ENCODE results near the gene UTP20.

UTP20 gene

GRCh38 chr12:101277443-101277842 is 2.5 kb upstream of the UTP20 start:
- H3K9me3 ChIP-seq (ENCODE audit: control insufficient read depth, low read depth, low read length): no peaks in the 10 kb centered on the region
- no peaks in the 10 kb centered on the region for H3K4me1 ChIP-seq (ENCODE audit: control insufficient read depth, low read depth, low read length)
- peaks cover 7% of the 10 kb centered on the region for H3K36me3 ChIP-seq (ENCODE audit: control insufficient read depth, low read depth, low read length)
- H3K4me3 ChIP-seq (ENCODE audit: low read length): no peak overlapping the region
- no peak overlapping the region for H3K27ac ChIP-seq (ENCODE audit: low read length)
- no peaks in the 10 kb centered on the region for H3K27me3 ChIP-seq (ENCODE audit: control insufficient read depth, insufficient read depth, low read length)
- no peak overlapping the region for H3K9ac ChIP-seq (ENCODE audit: low read length)

- H3K36me3 ChIP-seq (ENCODE audit: control insufficient read depth, low read depth, low read length): peaks cover 73% of the 10 kb centered on the region
- H3K27me3 ChIP-seq (ENCODE audit: control insufficient read depth, insufficient read depth, low read length): no peaks in the 10 kb centered on the region
- H3K9ac ChIP-seq (ENCODE audit: low read length): no peak overlapping the region
- no peak overlapping the region for H3K27ac ChIP-seq (ENCODE audit: low read length)
- H3K4me1 ChIP-seq (ENCODE audit: control insufficient read depth, low read depth, low read length): no peaks in the 10 kb centered on the region
- H3K4me3 ChIP-seq (ENCODE audit: low read length): no peak overlapping the region
- no peaks in the 10 kb centered on the region for H3K9me3 ChIP-seq (ENCODE audit: control insufficient read depth, low read depth, low read length)
Observed at GRCh38 chr12:101287357-101287756, 7.5 kb downstream of the UTP20 start.

- Histone ChIP-seq H3K4me1 (ENCODE audit: control insufficient read depth, low read depth, low read length) (no peaks in the 10 kb centered on the region), H3K4me3 (ENCODE audit: low read length) (no peak overlapping the region), H3K27ac (ENCODE audit: low read length) (no peak overlapping the region), H3K9ac (ENCODE audit: low read length) (no peak overlapping the region), H3K36me3 (ENCODE audit: control insufficient read depth, low read depth, low read length) (peaks cover 72% of the 10 kb centered on the region), H3K9me3 (ENCODE audit: control insufficient read depth, low read depth, low read length) (no peaks in the 10 kb centered on the region), H3K27me3 (ENCODE audit: control insufficient read depth, insufficient read depth, low read length) (no peaks in the 10 kb centered on the region)
Observed at GRCh38 chr12:101297661-101298060, 17.8 kb downstream of the UTP20 start.

- no peak overlapping the region for H3K4me3 ChIP-seq (ENCODE audit: low read length)
- H3K9me3 ChIP-seq (ENCODE audit: control insufficient read depth, low read depth, low read length): no peaks in the 10 kb centered on the region
- H3K9ac ChIP-seq (ENCODE audit: low read length): no peak overlapping the region
- peaks cover 71% of the 10 kb centered on the region for H3K36me3 ChIP-seq (ENCODE audit: control insufficient read depth, low read depth, low read length)
- no peaks in the 10 kb centered on the region for H3K27me3 ChIP-seq (ENCODE audit: control insufficient read depth, insufficient read depth, low read length)
- no peaks in the 10 kb centered on the region for H3K4me1 ChIP-seq (ENCODE audit: control insufficient read depth, low read depth, low read length)
- no peak overlapping the region for H3K27ac ChIP-seq (ENCODE audit: low read length)
Observed at GRCh38 chr12:101298426-101298825, 18.5 kb downstream of the UTP20 start.

GRCh38 chr12:101299346-101299745 is 19.4 kb downstream of the UTP20 start:
- Histone ChIP-seq H3K27ac (ENCODE audit: low read length) (no peak overlapping the region), H3K4me3 (ENCODE audit: low read length) (no peak overlapping the region)

GRCh38 chr12:101299931-101300330 is 20.0 kb downstream of the UTP20 start:
- Histone ChIP-seq H3K4me3 (ENCODE audit: low read length) (no peak overlapping the region), H3K9ac (ENCODE audit: low read length) (no peak overlapping the region), H3K4me1 (ENCODE audit: control insufficient read depth, low read depth, low read length) (no peaks in the 10 kb centered on the region), H3K27me3 (ENCODE audit: control insufficient read depth, insufficient read depth, low read length) (no peaks in the 10 kb centered on the region), H3K36me3 (ENCODE audit: control insufficient read depth, low read depth, low read length) (peaks cover 74% of the 10 kb centered on the region), H3K9me3 (ENCODE audit: control insufficient read depth, low read depth, low read length) (no peaks in the 10 kb centered on the region), H3K27ac (ENCODE audit: low read length) (no peak overlapping the region)

More at GRCh38 chr12:101299346-101299745, 19.4 kb downstream of the UTP20 start:
- peaks cover 75% of the 10 kb centered on the region for H3K36me3 ChIP-seq (ENCODE audit: control insufficient read depth, low read depth, low read length)
- no peaks in the 10 kb centered on the region for H3K9me3 ChIP-seq (ENCODE audit: control insufficient read depth, low read depth, low read length)
- no peaks in the 10 kb centered on the region for H3K27me3 ChIP-seq (ENCODE audit: control insufficient read depth, insufficient read depth, low read length)
- H3K9ac ChIP-seq (ENCODE audit: low read length): no peak overlapping the region
- H3K4me1 ChIP-seq (ENCODE audit: control insufficient read depth, low read depth, low read length): no peaks in the 10 kb centered on the region

GRCh38 chr12:101302741-101303140 is 22.8 kb downstream of the UTP20 start:
- Histone ChIP-seq H3K4me1 (ENCODE audit: control insufficient read depth, low read depth, low read length) (no peaks in the 10 kb centered on the region), H3K36me3 (ENCODE audit: control insufficient read depth, low read depth, low read length) (peaks cover 78% of the 10 kb centered on the region), H3K27me3 (ENCODE audit: control insufficient read depth, insufficient read depth, low read length) (no peaks in the 10 kb centered on the region), H3K9me3 (ENCODE audit: control insufficient read depth, low read depth, low read length) (no peaks in the 10 kb centered on the region), H3K9ac (ENCODE audit: low read length) (no peak overlapping the region), H3K27ac (ENCODE audit: low read length) (no peak overlapping the region), H3K4me3 (ENCODE audit: low read length) (no peak overlapping the region)

GRCh38 chr12:101305226-101305779 is 25.4 kb downstream of the UTP20 start:
- Histone ChIP-seq H3K9me3 (ENCODE audit: control insufficient read depth, low read depth, low read length) (no peaks in the 10 kb centered on the region), H3K36me3 (ENCODE audit: control insufficient read depth, low read depth, low read length) (peaks cover 75% of the 10 kb centered on the region), H3K4me1 (ENCODE audit: control insufficient read depth, low read depth, low read length) (no peaks in the 10 kb centered on the region), H3K27ac (ENCODE audit: low read length) (no peak overlapping the region), H3K27me3 (ENCODE audit: control insufficient read depth, insufficient read depth, low read length) (no peaks in the 10 kb centered on the region), H3K4me3 (ENCODE audit: low read length) (no peak overlapping the region), H3K9ac (ENCODE audit: low read length) (no peak overlapping the region)

GRCh38 chr12:101305794-101306193 is 25.9 kb downstream of the UTP20 start:
- Histone ChIP-seq H3K9ac (ENCODE audit: low read length) (no peak overlapping the region), H3K27me3 (ENCODE audit: control insufficient read depth, insufficient read depth, low read length) (no peaks in the 10 kb centered on the region), H3K27ac (ENCODE audit: low read length) (no peak overlapping the region), H3K4me1 (ENCODE audit: control insufficient read depth, low read depth, low read length) (no peaks in the 10 kb centered on the region), H3K36me3 (ENCODE audit: control insufficient read depth, low read depth, low read length) (peaks cover 76% of the 10 kb centered on the region), H3K4me3 (ENCODE audit: low read length) (no peak overlapping the region), H3K9me3 (ENCODE audit: control insufficient read depth, low read depth, low read length) (no peaks in the 10 kb centered on the region)

- H3K9ac ChIP-seq (ENCODE audit: low read length): no peak overlapping the region
- no peak overlapping the region for H3K27ac ChIP-seq (ENCODE audit: low read length)
- H3K4me3 ChIP-seq (ENCODE audit: low read length): no peak overlapping the region
- peaks cover 69% of the 10 kb centered on the region for H3K36me3 ChIP-seq (ENCODE audit: control insufficient read depth, low read depth, low read length)
- no peaks in the 10 kb centered on the region for H3K9me3 ChIP-seq (ENCODE audit: control insufficient read depth, low read depth, low read length)
- H3K27me3 ChIP-seq (ENCODE audit: control insufficient read depth, insufficient read depth, low read length): no peaks in the 10 kb centered on the region
- no peaks in the 10 kb centered on the region for H3K4me1 ChIP-seq (ENCODE audit: control insufficient read depth, low read depth, low read length)
Observed at GRCh38 chr12:101322480-101322879, 42.6 kb downstream of the UTP20 start.

- Histone ChIP-seq H3K4me1 (ENCODE audit: control insufficient read depth, low read depth, low read length) (no peaks in the 10 kb centered on the region), H3K27ac (ENCODE audit: low read length) (no peak overlapping the region), H3K27me3 (ENCODE audit: control insufficient read depth, insufficient read depth, low read length) (no peaks in the 10 kb centered on the region), H3K9ac (ENCODE audit: low read length) (no peak overlapping the region), H3K9me3 (ENCODE audit: control insufficient read depth, low read depth, low read length) (no peaks in the 10 kb centered on the region), H3K4me3 (ENCODE audit: low read length) (no peak overlapping the region), H3K36me3 (ENCODE audit: control insufficient read depth, low read depth, low read length) (peaks cover 69% of the 10 kb centered on the region)
Observed at GRCh38 chr12:101323255-101323654, 43.4 kb downstream of the UTP20 start.

GRCh38 chr12:101325590-101325989 is 45.7 kb downstream of the UTP20 start:
- Histone ChIP-seq H3K36me3 (ENCODE audit: control insufficient read depth, low read depth, low read length) (peaks cover 71% of the 10 kb centered on the region), H3K27ac (ENCODE audit: low read length) (no peak overlapping the region), H3K27me3 (ENCODE audit: control insufficient read depth, insufficient read depth, low read length) (no peaks in the 10 kb centered on the region), H3K4me3 (ENCODE audit: low read length) (no peak overlapping the region), H3K9ac (ENCODE audit: low read length) (no peak overlapping the region), H3K4me1 (ENCODE audit: control insufficient read depth, low read depth, low read length) (no peaks in the 10 kb centered on the region), H3K9me3 (ENCODE audit: control insufficient read depth, low read depth, low read length) (no peaks in the 10 kb centered on the region)

Data from iPS-18a (cell line).